8988T (cell line): ENCODE data around the gene LARGE1.

ENCODE experiments used
- DNase-seq: peaks from one replicate; pipeline ENCODE4 v3.0.0; 2011

Gene LARGE1

GRCh38 chr22:33707581-33707980 is 212.7 kb downstream of the LARGE1 start:
- no peak for DNase-seq

- no peak for DNase-seq
Measured at GRCh38 chr22:33706100-33706499, 214.2 kb downstream of the LARGE1 start.

GRCh38 chr22:33699176-33699575 is 221.1 kb downstream of the LARGE1 start:
- no peak for DNase-seq

- no peak for DNase-seq
Measured at GRCh38 chr22:33697640-33698039, 222.6 kb downstream of the LARGE1 start.

- DNase-seq, result no peak
Measured at GRCh38 chr22:33691057-33691630, 229.1 kb downstream of the LARGE1 start.

GRCh38 chr22:33688903-33689302 is 231.4 kb downstream of the LARGE1 start:
- no peak for DNase-seq

GRCh38 chr22:33687464-33687863 is 232.8 kb downstream of the LARGE1 start:
- DNase-seq, result no peak

- DNase-seq, result no peak
Measured at GRCh38 chr22:33684087-33684486, 236.2 kb downstream of the LARGE1 start.

GRCh38 chr22:33682927-33683326 is 237.3 kb downstream of the LARGE1 start:
- DNase-seq, result no peak

- DNase-seq, result no peak
Measured at GRCh38 chr22:33680632-33681031, 239.6 kb downstream of the LARGE1 start.

GRCh38 chr22:33678523-33678922 is 241.8 kb downstream of the LARGE1 start:
- no peak for DNase-seq

- DNase-seq, result no peak
Measured at GRCh38 chr22:33677536-33677935, 242.7 kb downstream of the LARGE1 start.

- no peak for DNase-seq
Measured at GRCh38 chr22:33674357-33674756, 245.9 kb downstream of the LARGE1 start.

- no peak for DNase-seq
Measured at GRCh38 chr22:33669746-33670145, 250.5 kb downstream of the LARGE1 start.

GRCh38 chr22:33666961-33667619 is 253.2 kb downstream of the LARGE1 start:
- no peak for DNase-seq

GRCh38 chr22:33666279-33666960 is 253.9 kb downstream of the LARGE1 start:
- no peak for DNase-seq

- DNase-seq, result no peak
Measured at GRCh38 chr22:33659448-33659847, 260.8 kb downstream of the LARGE1 start.

- no peak for DNase-seq
Measured at GRCh38 chr22:33658775-33659174, 261.5 kb downstream of the LARGE1 start.

- no peak for DNase-seq
Measured at GRCh38 chr22:33657670-33658069, 262.6 kb downstream of the LARGE1 start.

- no peak for DNase-seq
Measured at GRCh38 chr22:33656808-33657628, 263.3 kb downstream of the LARGE1 start.

- DNase-seq, result no peak
Measured at GRCh38 chr22:33654173-33654895, 265.9 kb downstream of the LARGE1 start.

- no peak for DNase-seq
Measured at GRCh38 chr22:33653532-33654063, 266.7 kb downstream of the LARGE1 start.

GRCh38 chr22:33652615-33653014 is 267.7 kb downstream of the LARGE1 start:
- no peak for DNase-seq
